GM19452 (cell line): ENCODE measurements around the gene TMEM94.
"Not testable (repeated sequence)": the region's sequence is repeated elsewhere in the genome, so short reads cannot be mapped to it uniquely, and the experiment has no call there.

ENCODE experiments used
- ATAC-seq: cut with Tn5 transposase; IDR thresholded peaks from one replicate; pipeline ENCODE4 v1.9.1; 2021; ENCODE audit not compliant: unreplicated experiment

TMEM94 gene

DNA sequence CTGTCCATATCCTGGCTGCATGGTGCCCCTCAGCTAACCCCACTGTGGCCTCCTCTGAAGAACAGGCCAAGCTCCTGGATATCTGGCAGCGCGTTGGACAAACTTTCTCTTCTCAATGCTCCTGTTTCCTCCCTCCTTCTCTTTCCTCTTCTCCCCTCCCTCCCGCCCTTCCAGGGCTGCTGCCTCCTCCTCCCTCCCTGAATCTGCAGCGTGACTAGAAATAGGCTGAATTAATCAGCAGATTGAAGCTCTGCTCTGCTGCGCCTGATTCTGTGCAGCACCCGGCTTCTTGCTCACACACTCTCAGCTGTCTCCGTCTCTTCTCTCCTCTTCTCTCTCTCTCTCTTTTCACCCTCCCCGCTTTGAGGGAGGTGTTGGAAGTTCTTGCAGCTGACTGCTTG is 19.8 kb downstream of the TMEM94 start:
- ATAC-seq = no peak

DNA sequence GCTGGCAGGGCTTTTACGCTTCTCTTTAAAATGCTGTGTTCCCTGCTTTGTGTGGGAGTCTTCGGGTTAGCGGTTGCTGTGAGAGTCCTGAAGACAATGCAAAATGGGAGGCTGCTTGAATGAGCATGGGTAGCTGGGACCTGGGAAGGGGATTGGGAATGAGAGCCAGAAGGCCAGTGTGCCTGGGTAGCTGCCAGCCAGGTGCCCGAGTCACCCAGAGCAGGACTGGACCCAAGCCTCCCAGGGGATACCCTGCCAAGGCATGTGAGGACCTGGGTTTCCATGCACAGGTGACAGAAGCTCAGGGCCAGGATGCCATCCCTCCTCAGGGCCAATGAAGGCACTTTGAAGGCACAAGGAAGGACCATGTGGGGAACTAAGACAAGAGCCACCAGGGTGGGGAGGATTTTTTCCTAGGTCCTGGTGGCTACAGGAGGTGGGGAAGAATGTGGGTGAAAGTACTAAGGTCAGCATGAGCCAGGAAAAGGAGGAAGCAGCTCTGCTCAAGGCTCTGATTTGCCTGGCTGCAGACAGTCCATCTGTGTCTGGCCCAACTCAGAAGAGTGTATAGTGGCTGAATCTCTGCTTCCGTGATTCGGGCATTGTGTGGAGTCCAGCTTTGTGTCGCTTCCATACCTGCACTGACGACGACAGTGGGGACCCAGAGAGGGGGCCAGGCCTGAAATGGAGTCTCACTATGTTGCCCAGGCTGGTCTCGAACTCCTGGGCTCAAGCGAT is 20.5 kb downstream of the TMEM94 start:
- ATAC-seq = no peak

DNA sequence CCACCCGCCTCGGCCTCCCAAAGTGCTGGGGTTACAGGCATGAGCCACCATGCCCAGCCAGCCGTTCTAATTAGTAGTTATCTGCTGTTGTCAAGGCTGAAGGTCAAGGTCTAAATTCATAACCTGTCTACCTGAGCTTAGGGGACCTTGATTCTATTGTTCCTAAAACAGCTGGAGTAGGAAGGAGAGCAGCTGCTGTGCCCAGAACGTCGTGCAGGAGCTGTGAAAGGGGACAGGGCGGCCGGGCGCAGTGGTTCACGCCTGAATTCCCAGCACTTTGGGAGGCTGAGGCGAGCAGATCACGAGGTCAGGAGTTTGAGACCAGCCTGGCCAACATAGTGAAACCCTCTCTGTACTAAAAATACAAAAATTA is 21.0 kb downstream of the TMEM94 start:
- ATAC-seq = not testable (repeated sequence)

DNA sequence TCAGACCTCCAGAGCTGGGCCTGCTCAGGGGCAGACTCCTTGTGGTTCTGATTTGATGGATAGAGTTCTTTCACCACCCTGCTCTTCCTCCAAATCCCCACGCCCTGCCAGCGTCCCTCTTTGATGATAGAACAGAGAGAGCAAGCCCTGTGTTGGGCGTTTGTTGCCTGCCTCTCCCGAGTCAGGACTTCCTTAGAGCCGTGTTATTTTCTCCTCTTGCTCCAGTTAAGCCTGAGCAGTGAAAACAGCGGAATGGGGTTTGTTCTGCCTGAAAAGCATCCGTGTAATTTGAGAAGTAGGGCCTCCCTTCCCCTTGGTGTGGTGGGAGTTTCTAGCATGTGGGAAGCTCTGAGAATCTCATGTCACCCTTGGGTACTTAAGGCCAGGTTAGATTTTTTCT is 22.1 kb downstream of the TMEM94 start:
- no peak for ATAC-seq

DNA sequence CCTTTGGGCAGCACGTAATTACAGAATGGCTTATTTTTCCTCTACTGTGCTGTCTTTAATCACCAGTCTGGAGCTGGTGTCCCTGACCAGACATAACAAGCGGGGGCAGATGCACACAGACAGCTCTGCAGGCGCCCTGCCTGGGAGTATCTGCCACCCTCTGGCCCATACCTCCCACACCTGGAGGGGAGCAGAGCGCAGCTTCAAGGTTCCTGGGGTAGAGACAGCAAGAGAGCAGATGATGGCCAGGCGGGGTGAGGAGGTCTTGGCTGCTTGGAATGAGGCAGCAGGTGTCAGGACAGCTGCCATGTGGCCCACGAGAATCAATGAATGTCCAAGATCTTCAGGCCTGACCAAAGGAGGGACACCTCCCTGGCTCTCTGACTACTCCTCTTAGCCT is 23.8 kb downstream of the TMEM94 start:
- ATAC-seq = no peak

DNA sequence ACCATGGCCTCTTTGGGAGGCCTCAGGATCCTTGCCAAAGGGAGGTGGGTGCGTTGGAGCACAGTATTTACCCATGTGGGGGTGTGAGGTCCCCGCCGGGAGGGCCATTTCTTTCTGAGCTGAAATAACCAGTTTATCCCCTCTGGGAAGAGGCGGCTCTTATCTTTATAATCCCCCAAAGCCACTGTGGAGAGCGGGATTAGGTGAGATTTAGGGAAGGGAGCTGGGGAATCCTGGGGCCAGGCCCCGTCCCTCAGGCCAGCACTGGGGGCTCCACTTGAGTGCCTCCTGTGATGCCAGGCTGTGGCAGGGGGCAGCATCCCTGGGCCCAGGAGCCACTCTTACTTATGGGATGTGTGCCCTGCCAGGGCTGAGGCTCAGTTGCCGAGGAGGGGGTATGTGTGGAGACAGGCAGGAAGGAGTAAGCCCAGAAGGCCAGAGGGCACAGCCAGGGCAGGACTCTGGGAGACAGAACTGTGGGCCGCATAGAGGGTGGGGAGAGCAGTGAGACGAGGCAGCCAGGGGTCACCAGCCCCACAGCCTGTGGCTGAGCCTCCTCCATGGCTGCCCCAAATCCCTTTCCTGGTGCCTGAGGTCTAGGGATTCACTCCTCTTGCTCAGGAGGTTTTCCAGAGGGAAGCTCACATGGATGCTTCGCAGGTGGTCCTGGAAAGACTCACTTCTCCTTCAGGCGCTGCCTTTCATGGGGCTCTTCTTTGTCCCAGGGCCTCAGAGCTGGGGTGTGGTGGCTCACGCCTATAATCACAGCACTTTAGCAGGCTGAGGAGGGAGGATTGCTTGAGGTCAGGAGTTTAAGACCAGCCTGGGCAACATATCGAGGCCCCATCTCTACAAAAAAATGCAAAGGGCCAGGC is 25.0 kb downstream of the TMEM94 start:
- no peak for ATAC-seq

DNA sequence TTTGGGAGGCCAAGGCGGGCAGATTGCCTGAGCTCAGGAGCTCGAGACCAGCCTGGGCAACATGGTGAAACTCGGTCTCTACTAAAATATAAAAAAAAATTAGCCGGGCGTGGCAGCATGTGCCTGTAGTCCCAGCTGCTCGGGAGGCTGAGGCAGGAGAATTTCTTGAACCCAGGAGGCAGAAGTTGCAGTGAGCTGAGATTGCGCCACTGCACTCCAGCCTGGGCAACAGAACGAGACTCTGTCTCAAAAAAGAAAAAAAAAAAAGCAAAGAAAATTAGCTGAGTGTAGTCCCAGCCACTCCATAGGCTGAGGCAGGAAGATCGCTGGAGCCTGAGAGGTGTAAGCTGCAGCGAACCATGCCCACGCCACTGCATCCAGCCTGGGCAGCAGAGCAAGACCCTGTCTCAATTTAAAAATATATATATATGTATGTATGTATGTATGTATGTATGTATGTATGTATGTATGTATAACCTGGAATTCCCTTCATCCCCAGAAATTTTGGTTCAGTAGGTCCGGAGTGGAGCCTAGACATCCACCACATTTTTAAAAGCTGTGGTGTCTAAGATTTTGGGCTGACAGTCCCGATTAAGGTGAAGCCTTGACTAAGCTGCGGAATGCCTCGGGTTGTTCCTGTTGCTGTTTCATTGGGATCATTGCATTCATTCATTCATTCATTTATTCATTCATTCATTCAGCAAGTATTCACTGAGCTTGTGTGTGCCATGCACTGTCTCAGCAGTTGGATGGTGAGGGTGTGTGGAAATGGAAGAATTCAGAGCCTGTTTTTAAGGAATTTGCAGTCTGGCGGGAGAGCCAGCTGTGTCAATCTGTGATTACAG is 25.9 kb downstream of the TMEM94 start:
- ATAC-seq = no peak

DNA sequence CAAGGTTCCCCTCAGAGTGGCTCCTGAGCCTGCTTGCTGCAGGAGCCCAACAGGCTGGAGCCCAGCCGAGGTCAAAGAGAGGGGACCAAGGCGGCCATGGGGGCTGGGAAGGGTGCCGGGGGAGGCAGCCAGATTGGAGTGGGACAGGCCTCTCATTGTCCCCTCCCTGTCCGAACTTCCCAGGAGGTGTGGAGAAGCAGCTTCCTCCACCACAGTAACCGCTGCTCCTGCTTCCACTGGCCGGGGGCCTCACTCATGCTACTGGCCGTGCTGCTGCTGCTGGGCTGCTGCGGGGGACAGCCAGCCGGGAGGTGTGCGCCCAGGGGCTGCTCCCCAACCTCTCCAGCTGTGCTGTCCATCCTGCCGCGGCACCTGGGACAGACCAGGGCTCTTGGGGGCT is 29.3 kb downstream of the TMEM94 start:
- no peak for ATAC-seq

DNA sequence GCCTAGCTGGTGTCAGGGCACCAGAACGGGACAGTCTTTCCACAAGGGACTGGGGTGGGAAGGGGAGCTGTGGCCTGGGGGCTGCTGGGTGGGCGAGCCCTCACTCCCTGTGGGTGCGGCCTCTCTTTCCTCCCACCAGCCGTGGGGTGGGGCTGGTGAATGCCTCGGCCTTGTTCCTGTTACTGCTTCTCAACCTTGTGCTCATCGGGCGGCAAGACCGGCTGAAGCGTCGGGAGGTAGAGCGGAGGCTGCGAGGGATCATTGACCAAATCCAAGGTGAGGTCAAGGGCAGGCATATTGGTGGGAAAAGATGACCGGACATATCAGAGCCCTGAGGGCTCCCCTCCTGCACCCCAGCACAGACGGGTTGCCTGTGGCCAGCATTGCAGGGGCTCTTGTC is 29.7 kb downstream of the TMEM94 start:
- no peak for ATAC-seq

DNA sequence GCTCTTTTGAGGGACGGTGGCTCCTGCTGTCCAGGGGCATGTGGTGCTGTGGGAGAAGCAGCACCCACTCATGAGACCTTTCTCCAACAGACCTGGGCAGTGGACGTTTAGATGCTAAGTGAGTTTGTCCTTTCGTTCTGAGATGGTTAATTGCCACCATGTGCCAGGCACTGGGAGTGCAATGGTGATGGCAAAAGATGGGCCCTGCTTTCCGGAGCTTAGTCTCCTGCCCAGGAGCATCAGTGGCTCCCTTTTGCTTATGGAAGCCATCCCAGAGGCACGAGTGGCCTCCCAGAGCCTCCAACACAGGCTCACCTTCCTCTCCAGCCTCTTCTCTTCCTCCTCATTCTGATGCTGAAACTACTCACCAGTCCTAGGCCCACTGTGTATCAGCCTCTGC is 30.5 kb downstream of the TMEM94 start:
- ATAC-seq = no peak

DNA sequence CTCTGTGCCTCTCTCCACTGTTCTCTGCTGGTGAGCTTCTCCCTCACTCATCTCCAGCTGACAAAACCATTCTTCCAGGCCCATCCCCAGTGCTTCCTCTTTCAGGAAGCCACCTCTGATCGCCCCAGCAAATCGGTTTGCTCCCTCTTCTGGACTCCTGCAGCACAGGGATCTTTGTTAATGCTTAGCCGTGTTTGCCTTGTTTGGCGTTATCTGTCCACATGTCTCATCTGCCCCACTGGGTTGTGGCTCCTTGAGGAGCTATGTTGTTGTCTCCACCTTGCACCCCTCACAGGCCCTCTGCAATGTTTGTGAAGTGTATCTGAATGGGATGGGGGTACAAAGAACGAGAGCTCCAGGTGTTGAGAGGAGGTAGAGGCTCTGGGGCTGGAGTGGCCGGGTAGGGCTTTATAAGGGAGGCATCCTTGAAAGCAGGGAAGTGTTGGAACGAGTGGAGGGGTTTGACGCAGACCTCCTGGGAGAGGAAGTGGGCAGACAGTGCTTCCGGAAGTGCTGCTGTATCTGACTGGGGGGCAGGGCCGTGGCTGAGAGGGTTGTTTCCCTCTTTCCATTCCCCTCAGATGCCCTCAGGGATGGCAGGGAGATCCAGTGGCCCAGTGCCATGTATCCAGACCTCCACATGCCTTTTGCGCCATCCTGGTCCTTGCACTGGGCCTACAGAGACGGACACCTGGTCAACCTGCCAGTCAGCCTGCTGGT is 31.1 kb downstream of the TMEM94 start:
- ATAC-seq = no peak

DNA sequence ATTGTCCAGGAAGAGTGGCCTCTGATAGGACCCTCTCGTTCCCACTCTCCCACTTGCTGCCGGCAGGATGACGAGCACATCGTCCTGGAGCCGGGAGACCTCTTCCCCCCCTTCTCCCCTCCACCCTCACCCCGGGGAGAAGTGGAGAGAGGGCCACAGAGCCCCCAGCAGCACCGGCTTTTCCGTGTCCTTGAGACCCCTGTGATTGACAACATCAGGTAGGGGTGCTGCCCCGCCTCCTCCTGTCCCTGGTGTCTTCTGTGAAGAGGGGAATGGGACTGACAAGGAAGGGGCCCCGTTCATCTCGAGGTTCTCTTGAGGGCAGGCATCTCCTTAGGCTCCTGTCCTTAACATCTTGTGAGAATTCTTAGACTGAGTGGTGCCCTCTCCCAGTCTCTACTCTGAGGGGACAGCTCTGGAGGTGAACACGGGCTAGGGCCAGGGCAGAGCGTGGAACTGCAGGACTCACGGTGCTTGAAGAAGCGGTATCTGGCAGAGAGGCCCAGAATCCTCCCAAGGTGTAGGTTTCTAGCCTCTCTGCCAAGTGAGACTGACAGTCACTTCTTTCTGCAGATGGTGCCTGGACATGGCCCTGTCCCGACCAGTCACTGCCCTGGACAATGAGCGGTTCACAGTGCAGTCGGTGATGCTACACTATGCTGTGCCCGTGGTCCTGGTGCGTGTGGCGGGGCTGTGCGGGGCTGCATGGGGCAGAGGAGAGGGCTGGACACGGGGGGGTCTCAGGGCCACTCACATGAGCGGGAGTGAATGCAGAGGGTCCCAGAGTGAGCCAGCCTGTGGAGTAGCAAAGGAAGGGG is 32.5 kb downstream of the TMEM94 start:
- no peak for ATAC-seq

DNA sequence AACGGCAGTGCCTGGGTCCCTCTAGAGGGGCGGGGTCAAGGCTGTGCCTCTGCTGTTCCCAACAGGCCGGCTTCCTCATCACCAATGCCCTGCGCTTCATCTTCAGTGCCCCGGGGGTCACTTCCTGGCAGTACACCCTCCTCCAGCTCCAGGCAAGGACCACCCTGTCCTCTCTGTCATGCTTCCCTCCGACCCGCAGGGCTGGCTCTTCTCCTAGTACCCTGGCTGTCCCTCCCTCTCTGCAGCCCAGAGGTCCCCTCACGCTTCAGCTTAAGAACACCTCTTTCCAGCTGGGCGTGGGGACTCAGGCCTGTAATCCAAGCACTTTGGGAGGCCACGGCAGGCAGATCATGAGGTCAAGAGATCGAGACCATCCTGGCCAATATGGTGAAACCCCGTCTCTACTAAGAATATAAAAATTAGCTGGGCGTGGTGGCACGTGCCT is 33.1 kb downstream of the TMEM94 start:
- ATAC-seq = no peak

DNA sequence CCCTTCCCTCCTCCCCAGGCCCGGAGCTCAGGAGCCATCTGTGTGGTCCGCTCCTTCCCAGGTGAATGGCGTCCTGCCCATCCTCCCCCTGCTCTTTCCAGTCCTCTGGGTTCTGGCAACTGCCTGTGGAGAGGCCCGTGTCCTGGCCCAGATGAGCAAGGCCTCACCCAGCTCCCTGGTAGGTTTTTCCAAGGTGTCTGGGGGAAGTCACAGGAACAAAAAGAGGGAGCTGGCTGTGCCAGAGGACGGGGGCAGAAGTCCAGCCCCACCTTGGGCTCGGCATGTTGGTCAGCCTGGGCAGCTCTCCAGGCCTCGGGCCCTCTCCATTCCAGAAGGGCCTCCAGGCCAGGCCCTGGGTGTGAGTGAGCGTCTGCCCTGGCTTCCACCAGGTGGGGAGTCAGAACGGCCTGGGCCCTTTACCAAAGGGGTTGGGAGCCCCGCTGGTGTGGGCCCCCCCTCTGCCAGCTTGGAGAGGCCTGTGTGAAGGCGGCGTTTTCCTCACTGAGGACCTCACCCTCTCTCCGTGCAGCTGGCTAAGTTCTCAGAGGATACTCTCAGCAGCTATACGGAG is 33.8 kb downstream of the TMEM94 start:
- no peak for ATAC-seq

DNA sequence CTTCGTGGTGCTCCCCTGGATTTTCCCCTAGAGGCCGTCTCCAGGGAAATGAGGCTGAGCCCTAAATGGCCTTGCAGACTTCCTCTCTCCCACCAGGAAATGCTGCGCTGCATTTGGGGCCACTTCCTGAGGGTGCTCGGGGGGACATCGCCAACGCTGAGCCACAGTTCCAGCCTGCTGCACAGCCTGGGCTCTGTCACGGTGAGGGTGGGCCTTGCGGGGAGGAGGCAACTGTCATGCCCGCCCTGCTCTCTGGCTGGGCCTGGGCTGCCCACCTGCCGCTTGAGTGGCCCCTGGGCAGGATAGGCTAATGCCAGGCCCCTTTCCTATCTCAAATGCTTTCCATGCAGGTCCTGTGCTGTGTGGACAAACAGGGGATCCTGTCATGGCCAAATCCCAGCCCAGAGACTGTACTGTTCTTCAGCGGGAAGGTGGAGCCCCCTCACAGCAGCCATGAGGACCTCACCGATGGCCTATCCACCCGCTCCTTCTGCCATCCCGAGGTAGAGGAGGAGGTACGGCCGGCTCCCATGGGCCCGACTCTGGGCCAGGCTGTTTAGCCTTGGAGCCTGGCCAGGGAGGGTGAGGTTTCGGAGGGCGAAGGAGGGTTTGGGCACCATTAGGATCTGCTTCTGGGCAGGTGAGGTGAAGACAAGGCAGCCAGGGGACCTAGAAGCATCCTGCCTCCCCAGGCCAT is 34.7 kb downstream of the TMEM94 start:
- no peak for ATAC-seq

DNA sequence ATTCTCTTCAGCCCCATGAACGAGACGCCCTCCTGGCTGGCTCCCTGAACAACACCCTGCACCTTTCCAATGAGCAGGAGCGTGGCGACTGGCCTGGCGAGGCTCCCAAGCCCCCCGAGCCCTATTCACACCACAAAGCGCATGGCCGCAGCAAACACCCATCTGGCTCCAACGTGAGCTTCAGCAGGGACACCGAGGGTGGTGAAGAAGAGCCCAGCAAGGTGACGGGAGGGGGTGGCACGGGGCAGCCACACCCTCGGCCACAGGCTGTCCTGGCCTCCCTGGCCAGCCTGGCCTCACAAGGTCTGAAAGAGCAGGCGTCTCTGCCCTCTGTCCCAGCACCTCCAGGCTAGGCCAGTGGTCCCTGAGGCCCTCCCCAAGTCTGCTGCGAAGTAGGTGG is 35.2 kb downstream of the TMEM94 start:
- no peak for ATAC-seq

DNA sequence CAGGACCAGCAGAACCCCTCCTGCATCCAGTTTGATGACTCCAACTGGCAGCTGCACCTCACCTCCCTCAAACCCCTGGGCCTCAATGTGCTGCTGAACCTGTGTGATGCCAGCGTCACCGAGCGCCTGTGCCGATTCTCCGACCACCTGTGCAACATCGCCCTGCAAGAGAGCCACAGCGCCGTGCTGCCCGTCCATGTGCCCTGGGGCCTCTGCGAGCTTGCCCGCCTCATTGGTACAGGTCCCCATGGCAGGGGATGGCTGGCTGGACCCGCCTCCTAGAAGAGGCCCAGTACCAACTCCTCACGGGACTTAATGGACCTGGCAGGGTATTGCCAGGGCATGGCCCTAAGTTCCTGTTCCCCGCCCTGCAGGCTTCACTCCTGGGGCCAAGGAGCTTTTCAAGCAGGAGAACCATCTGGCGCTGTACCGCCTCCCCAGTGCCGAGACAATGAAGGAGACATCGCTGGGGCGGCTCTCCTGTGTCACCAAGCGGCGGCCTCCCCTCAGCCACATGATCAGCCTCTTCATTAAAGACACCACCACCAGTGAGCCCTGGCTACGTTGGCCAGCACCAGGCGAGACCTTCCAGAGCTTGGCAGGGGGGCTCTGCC is 36.2 kb downstream of the TMEM94 start:
- no peak for ATAC-seq

DNA sequence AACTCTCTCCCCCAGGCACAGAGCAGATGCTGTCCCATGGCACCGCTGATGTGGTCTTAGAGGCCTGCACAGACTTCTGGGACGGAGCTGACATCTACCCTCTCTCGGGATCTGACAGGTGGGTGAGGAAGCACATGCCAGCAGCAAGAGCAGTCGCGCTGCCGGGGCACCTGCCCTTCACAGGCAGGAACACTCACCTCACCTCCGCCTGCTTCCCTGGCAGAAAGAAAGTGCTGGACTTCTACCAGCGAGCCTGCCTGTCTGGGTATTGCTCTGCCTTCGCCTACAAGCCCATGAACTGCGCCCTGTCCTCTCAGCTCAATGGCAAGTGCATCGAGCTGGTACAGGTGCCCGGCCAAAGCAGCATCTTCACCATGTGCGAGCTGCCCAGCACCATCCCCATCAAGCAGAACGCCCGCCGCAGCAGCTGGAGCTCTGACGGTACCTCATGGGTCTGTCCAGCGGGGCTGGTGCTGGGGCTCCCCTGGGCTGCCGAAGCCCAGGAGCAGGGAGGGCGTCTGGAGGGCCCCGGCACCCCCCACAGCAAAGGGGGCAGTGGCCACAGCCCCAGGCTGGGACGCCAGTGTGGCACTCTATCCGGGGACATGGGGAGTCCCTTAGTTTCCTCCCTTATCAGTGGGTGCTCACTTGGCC is 37.2 kb downstream of the TMEM94 start:
- ATAC-seq = no peak
